ENCODE measurements around the gene POU3F1.

The POU3F1 gene

DNA sequence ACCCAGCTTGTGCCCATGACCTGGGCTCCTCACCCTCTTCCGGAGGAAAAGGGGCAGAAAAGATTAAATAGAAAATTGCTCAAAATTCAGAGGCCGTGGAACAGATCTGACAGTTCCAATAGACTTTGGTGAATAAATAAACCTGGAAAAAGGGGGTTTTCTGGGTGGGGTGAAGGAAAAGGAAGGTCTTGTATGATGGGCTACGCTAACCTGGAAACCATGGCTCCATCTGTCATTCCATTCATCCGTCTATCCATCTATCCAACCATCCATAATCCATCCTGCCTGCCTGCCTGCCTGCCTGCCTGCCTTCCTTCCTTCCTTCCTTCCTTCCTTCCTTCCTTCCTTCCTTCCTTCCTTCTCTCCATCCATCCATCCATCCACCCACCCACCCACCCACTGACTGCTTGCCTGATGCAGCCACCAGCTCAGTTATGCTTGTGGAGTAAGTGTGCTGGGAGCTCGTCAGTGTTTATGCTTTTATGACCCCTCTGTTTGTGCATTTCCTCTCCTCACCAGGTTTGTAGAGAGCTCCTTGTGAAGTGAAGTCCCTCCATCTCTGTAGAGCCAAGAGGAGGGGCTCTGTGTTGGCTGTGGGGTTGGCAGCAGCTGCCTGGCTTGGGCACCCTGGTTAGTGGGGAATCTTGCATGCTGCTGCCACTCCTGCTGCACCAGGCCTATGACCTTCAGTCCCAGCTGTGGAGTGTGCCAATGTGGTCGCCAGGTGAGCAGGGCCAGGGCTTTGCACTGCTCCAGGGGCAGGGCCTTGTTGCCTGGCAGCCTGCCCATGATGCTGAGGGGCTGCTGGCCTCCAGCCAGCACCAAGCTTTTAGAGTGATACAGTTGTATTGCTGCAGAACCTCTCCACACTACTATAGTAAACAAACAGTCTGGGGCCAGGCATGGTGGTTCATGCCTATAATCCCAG is 16.0 kb upstream of the POU3F1 start (continued):
- TF ChIP-seq ZNF274 (IDR thresholded peaks at IDR 0.05; ENCODE audit: low read length) (no peak), ZNF274 (tag by site-specific recombination; IDR thresholded peaks at IDR 0.05; ENCODE audit: borderline replicate concordance) (no peak), MEIS1 (CRISPR knock-in tag; IDR thresholded peaks at IDR 0.05; ENCODE audit: borderline replicate concordance) (no peak), FEZF1 (tag by site-specific recombination; IDR thresholded peaks at IDR 0.05) (no peak), ZNF623 (tag by site-specific recombination; IDR thresholded peaks at IDR 0.05) (no peak), KLF8 (tag by site-specific recombination; IDR thresholded peaks at IDR 0.05) (no peak), ZNF366 (tag by site-specific recombination; conservative IDR thresholded peaks at IDR 0.05) (peak; percentile 40; the same call in 1 of the 2 replicates), ZNF585B (tag by site-specific recombination; IDR thresholded peaks at IDR 0.05) (no peak), ZNF707 (tag by site-specific recombination; IDR thresholded peaks at IDR 0.05) (no peak), BCL11A (tag by site-specific recombination; IDR thresholded peaks at IDR 0.05; ENCODE audit: low read depth) (no peak), ZNF549 (tag by site-specific recombination; IDR thresholded peaks at IDR 0.05) (no peak), ZNF223 (tag by site-specific recombination; IDR thresholded peaks at IDR 0.05) (no peak), ZSCAN16 (tag by site-specific recombination; IDR thresholded peaks at IDR 0.05) (no peak), SP3 (tag by site-specific recombination; IDR thresholded peaks at IDR 0.05) (no peak), ZNF23 (tag by site-specific recombination; IDR thresholded peaks at IDR 0.05; ENCODE audit: borderline replicate concordance) (no peak), ZNF132 (tag by site-specific recombination; IDR thresholded peaks at IDR 0.05; ENCODE audit: borderline replicate concordance) (no peak), ZNF302 (tag by site-specific recombination; IDR thresholded peaks at IDR 0.05; ENCODE audit: low read depth) (peak; percentile 37; the same call in 1 of the 2 replicates), ZFHX2 (tag by site-specific recombination; conservative IDR thresholded peaks at IDR 0.05) (no peak), IKZF3 (tag by site-specific recombination; IDR thresholded peaks at IDR 0.05) (no peak), ZBTB1 (tag by site-specific recombination; IDR thresholded peaks at IDR 0.05) (no peak), ZNF837 (tag by site-specific recombination; IDR thresholded peaks at IDR 0.05) (no peak), ZFP37 (tag by site-specific recombination; IDR thresholded peaks at IDR 0.05) (no peak), ZNF626 (tag by site-specific recombination; IDR thresholded peaks at IDR 0.05) (no peak), SP7 (tag by site-specific recombination; IDR thresholded peaks at IDR 0.05) (no peak)
- TF ChIP-seq, protein P1, sequence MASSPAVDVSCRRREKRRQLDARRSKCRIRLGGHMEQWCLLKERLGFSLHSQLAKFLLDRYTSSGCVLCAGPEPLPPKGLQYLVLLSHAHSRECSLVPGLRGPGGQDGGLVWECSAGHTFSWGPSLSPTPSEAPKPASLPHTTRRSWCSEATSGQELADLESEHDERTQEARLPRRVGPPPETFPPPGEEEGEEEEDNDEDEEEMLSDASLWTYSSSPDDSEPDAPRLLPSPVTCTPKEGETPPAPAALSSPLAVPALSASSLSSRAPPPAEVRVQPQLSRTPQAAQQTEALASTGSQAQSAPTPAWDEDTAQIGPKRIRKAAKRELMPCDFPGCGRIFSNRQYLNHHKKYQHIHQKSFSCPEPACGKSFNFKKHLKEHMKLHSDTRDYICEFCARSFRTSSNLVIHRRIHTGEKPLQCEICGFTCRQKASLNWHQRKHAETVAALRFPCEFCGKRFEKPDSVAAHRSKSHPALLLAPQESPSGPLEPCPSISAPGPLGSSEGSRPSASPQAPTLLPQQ (tag by site-specific recombination; IDR thresholded peaks at IDR 0.05) = 0 out of 2 replicates have a peak, but pooled peaks have one; percentile 28
- TF ChIP-seq, protein P2, sequence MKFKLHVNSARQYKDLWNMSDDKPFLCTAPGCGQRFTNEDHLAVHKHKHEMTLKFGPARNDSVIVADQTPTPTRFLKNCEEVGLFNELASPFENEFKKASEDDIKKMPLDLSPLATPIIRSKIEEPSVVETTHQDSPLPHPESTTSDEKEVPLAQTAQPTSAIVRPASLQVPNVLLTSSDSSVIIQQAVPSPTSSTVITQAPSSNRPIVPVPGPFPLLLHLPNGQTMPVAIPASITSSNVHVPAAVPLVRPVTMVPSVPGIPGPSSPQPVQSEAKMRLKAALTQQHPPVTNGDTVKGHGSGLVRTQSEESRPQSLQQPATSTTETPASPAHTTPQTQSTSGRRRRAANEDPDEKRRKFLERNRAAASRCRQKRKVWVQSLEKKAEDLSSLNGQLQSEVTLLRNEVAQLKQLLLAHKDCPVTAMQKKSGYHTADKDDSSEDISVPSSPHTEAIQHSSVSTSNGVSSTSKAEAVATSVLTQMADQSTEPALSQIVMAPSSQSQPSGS (tag by site-specific recombination; IDR thresholded peaks at IDR 0.05; ENCODE audit: low read depth) = no peak
- TF ChIP-seq, protein P3, sequence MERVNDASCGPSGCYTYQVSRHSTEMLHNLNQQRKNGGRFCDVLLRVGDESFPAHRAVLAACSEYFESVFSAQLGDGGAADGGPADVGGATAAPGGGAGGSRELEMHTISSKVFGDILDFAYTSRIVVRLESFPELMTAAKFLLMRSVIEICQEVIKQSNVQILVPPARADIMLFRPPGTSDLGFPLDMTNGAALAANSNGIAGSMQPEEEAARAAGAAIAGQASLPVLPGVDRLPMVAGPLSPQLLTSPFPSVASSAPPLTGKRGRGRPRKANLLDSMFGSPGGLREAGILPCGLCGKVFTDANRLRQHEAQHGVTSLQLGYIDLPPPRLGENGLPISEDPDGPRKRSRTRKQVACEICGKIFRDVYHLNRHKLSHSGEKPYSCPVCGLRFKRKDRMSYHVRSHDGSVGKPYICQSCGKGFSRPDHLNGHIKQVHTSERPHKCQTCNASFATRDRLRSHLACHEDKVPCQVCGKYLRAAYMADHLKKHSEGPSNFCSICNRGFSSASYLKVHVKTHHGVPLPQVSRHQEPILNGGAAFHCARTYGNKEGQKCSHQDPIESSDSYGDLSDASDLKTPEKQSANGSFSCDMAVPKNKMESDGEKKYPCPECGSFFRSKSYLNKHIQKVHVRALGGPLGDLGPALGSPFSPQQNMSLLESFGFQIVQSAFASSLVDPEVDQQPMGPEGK (tag by site-specific recombination; IDR thresholded peaks at IDR 0.05) = no peak; the same call in 1 of the 2 replicates
- TF ChIP-seq, protein P4, sequence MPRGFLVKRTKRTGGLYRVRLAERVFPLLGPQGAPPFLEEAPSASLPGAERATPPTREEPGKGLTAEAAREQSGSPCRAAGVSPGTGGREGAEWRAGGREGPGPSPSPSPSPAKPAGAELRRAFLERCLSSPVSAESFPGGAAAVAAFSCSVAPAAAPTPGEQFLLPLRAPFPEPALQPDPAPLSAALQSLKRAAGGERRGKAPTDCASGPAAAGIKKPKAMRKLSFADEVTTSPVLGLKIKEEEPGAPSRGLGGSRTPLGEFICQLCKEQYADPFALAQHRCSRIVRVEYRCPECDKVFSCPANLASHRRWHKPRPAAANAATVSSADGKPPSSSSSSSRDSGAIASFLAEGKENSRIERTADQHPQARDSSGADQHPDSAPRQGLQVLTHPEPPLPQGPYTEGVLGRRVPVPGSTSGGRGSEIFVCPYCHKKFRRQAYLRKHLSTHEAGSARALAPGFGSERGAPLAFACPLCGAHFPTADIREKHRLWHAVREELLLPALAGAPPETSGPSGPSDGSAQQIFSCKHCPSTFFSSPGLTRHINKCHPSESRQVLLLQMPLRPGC (tag by site-specific recombination; IDR thresholded peaks at IDR 0.05) = no peak
- TF ChIP-seq, protein P5, sequence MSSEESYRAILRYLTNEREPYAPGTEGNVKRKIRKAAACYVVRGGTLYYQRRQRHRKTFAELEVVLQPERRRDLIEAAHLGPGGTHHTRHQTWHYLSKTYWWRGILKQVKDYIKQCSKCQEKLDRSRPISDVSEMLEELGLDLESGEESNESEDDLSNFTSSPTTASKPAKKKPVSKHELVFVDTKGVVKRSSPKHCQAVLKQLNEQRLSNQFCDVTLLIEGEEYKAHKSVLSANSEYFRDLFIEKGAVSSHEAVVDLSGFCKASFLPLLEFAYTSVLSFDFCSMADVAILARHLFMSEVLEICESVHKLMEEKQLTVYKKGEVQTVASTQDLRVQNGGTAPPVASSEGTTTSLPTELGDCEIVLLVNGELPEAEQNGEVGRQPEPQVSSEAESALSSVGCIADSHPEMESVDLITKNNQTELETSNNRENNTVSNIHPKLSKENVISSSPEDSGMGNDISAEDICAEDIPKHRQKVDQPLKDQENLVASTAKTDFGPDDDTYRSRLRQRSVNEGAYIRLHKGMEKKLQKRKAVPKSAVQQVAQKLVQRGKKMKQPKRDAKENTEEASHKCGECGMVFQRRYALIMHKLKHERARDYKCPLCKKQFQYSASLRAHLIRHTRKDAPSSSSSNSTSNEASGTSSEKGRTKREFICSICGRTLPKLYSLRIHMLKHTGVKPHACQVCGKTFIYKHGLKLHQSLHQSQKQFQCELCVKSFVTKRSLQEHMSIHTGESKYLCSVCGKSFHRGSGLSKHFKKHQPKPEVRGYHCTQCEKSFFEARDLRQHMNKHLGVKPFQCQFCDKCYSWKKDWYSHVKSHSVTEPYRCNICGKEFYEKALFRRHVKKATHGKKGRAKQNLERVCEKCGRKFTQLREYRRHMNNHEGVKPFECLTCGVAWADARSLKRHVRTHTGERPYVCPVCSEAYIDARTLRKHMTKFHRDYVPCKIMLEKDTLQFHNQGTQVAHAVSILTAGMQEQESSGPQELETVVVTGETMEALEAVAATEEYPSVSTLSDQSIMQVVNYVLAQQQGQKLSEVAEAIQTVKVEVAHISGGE (tag by site-specific recombination; conservative IDR thresholded peaks at IDR 0.05; ENCODE audit: low read depth) = no peak
